Amygdala (tissue), 56 donors: ENCODE measurements around the gene ALKBH3.
A peak's percentile ranks its signal among the peaks of the same experiment; 100 is the strongest.

ENCODE experiments used
- DNase-seq, 56 donors: peaks; one replicate each; lab custom pipeline; 2025; lab: John Stamatoyannopoulos, UW

The ALKBH3 gene

DNA sequence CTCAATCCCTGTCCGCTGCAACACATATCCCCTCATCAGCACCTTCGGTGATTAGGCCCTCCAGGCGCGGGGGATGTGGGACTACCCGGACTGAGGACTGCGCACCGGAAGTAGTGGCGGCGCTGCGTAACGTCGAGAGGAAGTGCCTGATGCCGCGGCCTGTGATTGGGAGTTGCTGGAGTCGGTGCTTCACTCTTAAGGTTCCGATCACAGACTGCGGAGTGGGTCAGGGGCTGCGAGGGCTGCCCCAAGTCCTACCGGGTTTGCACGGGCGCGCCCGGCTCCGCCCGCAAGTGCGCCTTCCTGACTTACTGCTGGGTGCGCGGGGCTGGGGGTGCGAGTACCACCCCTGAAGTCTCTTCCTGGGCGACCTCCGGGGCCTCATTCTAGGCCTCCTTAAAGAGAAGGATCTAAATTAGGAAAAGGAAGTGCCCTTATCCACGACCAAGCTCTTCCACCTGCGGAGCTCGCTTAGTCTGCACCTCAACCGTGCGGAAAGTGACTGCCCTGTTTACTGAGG lies at the start of gene ALKBH3:
TSS of gene ALKBH3 (plus strand) at position 192 of the 520 bp plus-strand sequence. CDS start 1,822 bp downstream, outside the sequence.
- peak; percentile 55 to 94 (median 86) for DNase-seq

DNA sequence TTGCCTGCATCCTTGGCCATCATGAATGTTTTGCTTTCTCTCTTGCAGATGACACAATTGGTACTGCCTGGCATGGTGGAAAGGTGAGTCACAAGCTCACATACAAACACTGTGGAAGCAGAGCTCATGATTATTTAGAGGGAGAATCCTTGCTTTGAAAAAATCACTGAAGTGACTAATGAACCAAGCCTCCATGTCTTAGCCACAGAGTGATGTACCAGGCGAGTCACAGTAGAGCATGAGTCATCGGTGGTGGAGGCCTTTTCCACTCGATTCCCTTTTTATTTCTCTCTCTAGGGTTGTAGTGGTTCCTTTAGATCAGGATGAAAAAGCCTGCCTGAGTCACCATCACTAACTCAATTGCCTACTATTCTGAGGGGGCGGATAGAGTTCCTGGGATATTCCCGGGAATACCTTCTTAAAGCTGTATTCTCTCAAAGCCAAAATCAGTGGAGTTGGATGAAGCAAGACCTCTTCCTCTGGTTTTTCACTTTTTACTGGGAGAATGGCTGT lies 49.6 kb upstream of the ALKBH3 start:
- peak in 14 of 56 donors; percentile 0 to 51 (median 22) for DNase-seq

DNA sequence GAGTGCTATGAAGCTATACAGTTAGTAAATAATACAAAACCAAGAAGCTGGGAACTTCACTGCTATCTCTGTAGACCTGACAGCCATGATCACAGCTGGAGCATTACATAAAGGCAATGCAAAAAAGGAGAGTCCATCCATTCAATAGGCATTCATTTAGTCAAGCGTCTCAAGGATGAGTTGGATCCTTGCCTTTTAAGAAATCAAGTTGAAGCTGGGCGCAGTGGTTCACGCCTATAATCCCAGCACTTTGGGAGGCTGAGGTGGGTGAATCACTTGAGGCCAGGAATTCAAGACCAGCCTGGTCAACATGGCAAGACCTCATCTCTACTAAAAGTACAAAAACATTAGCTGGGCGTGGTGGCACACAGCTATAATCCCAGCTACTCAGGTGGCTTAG lies 48.1 kb upstream of the ALKBH3 start:
- DNase-seq = no peak

DNA sequence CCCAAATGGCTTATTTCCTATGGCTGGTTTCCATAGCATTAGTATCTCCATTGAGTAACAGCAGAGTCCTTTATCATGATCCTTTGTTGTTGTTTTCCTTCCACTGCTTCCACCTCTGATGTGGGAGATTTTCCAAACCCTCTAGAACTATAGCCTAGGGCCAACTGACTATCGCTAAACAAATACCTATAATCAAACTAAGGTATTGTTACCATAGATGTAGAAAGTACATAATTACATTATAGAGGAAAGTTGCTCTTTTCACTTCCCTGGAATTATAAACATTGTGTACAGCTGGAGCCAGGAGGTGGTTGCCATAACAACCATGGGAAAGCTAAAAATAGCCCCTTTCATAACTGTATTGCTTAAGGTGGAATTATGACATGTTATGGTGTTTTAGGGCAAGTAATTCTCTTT lies 47.0 kb upstream of the ALKBH3 start:
- DNase-seq = no peak

DNA sequence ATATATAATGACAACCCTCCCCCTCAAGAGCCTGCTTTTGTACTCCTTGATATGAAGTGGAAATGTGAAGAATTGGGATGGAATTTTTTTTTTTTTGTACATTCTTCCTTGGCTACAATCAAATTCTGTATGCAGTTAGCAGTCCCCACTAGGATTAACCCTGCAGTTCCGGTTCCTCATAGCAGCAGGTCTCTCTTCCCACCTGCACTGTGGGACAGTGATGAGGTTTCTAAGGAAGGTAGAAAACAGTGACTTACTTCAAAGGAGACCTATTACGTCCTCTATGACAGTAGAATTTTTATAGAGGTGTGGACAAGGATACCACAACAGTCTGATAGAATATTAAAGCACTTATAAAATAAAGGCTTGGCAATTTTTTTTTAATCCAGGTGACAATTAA lies 46.3 kb upstream of the ALKBH3 start:
- DNase-seq = no peak

DNA sequence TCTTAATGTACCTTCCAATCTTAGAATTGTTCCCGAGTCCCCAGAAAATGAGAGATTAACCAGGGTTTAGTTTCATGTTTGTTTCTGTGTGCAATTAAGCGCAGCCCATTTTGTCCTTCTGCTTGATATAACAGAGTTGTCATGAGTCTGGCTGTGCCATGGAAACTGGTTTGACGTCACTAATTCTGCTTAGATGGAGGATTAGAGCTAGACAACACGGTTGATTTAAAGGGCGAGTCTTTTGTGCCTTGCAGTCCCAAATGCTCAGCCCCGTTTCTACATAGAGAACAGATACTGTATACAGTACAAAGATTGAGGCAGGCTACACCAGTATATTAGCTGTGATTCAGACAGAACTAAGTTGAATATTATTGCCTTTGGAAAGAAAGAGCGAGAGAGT lies 45.5 kb upstream of the ALKBH3 start:
- peak in 4 of 56 donors; percentile 11 to 35 (median 18) for DNase-seq

DNA sequence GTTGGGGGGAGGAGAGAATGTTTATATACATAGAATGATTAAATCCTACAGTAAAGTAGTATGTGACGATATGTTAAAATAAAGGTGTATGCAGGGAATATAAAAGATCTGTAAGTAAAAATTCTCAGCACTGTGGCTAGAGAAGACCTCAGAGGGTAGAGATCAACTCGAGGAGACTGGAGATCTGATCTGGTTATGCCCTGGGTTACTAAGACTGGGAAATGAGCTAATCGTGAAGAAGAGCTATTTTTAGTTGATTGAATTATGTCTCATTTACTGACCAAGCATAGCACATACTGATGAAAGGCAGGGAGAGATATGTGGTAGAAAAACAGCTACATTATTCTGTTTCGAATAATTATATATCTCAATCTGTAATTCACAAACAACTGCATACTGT lies 42.8 kb upstream of the ALKBH3 start:
- DNase-seq = no peak

DNA sequence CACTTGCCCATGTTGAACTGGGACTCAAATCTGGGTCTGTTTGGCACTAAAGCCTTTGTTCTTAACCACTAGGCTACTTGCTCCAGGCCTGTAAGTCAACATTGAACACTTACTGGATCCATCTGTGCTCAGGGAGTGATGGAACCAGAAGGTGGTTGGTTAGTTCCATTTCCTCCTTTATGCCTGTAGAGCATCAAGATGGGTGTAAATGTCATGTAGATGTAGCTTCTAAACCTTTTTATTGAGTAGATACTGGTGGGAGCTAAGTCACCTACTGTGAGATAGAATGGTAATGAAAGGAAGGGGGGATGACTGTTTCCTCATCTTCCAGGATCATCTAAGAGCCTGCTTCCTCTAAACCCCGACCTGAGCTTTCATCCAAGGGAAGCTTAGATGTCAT lies 38.6 kb upstream of the ALKBH3 start:
- DNase-seq = no peak

DNA sequence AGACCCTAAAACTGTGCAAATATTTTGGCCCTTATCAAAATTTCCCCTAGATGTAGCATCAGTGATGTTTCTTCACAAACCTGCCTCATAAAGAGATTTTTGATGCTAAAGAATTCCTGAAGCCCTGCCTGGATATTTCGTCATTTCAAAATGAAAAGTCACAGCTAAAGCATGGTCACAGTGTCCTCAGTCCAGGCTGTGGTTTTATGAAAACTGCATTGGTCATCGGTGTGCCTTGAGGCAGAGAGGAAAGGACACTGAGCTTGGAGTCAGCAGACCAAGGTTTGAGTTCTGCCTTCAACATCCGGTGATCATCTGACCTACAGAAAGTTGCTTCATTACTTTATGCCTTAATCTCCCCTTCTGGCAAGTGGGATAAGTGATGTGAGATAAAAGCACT lies 34.8 kb upstream of the ALKBH3 start:
- no peak for DNase-seq

DNA sequence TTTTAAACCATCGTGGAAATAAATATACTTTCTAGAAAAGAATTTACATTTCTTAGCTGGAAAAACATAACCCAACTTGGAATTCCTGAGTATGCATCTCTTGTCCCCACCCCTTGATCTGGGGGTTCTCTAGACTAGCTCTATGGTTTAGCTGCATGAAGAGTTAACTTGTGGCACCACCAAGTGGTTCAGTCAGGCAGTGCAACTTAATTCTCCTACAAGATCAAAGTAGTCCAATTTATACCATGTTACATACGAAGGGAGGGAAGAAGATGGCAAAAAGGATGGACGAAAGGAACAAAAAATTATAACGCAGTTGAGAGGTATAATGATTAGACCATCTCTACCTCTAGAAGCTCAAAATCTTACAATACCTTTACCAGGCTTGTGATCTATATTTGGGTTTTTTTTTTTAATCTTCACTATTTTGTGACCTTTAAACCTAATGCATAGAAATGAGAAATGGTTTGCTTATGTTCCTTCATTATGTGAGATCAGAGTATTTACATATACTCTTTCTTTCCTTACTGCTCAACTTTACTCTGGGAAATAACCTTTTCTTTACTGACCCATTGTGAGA lies 28.5 kb upstream of the ALKBH3 start:
- DNase-seq = peak in 28 of 56 donors; percentile 2 to 84 (median 22)

DNA sequence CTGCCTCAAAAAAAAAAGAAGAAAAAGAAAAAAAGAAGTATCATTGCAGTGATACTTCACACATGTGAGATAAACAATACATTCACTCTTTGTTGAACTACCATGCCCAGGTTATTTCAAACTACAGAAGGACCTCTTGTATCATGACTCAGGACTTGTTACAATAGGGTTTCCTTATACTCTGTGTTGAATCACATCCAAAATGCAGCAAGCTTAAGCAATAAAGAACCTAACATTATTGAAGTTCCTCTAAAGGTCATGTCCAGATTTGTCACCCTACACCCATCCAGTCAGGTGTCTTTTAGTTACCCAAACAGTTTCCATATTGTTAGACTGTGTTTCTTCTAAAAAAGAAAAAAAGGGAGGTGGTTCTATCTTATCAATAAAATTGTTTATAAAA lies 26.9 kb upstream of the ALKBH3 start:
- DNase-seq = no peak

DNA sequence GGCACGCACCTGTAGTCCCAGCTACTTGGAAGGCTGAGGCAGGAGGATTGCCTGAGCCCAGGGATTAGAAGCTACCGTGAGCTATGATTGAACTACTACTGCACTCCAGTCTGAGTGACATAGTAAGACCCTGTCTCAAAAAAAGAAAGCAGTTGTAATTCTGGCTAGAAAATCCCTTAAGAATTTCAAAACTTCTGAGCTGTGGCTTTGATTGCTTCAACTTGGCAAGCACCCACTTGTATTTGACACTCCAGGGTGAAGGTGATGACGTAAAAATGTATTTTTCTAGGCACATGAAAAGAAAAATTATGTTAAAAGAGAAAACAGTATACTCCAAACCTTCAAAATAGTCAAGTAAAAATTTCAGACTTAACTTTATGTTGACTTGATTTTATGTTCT lies 23.6 kb upstream of the ALKBH3 start:
- no peak for DNase-seq

DNA sequence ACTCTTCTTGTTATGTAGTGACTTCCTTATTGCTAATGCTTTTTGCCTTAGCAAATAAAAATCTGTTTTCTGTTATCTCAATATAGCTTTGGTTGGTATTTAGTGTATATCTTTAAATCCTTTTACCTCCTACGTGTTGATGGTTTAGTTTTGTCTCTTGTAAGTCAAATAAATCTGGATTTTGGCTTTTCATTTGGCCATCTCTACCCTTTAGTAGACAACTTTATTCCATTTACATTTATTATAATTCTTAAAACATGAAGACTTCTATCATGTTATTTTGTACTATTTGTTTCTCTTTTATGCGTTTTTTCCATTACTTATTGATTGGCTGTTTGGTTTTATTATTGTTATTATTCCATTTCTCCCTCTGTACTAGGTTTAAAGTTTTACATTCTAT lies 19.5 kb upstream of the ALKBH3 start:
- DNase-seq = no peak

DNA sequence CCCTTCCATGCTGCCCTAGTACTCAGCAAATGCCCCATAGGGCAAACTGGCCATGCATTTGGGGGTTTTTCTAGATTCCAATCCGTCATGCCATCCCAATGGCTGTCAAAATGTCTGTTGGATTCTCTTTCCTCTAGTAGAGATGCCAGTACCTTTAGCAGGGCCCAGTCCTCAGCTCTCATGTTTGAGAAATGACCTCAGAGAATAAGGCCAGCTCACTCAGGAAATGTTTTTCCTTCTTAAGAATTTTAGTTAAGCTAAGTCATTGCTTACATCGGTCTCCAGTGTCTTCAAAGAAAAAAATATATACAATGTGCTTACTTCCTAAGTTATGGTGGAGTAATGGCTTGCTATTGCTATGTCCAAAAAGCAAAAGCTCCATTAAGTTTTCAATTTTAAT lies 14.1 kb upstream of the ALKBH3 start:
- no peak for DNase-seq

DNA sequence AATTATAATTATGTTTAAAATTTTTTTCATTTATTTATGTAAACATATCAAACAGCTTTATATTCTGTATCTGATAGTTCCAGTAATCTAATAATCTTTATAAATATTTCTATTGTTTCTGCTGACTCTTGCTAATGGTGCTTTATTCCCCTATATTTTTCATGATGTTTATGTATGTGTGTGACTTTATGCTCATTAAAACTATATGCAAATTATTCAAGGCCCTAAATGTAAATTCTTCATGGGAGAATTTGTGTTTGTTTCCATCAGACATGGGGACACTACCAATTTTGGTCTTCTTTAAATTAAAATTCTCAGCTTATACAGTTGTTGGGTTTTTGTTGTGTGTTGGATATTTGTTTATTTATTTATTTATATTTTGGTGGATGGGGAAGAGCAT lies 13.7 kb upstream of the ALKBH3 start:
- no peak for DNase-seq

DNA sequence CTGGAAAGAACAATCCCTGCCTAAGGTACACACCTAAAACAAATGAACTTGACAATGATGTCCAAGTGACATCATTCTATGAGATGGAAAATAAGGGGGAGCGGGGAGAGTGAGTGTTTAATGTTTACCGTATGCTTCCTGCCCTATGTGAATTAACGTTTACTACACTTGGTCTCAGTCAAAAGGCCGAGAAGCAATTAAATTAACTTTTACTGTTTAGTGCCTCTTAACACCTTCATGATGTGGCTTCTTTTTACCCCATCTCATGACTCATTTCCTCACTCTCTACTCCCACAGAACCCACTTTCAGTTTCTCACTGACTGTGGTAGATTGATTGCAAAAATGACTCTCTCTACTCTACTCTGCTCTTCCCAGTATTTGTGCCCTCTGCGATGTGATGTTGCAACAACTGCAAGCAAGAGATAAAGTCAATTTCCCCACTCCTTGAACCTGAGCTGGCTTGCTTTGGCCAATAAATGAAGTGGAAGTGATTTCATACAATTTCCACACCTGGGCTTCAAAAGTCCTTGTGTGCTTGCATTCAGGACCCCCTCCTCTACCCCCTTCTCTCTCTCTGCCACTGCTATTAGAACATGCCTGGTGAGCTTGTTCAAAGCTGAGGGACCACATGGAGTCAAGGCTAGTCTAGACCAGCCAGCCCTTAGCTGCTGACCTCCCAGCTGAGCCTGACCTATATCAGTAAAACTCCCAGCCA lies 11.6 kb upstream of the ALKBH3 start:
- peak in 1 of 56 donors; percentile 7 for DNase-seq

DNA sequence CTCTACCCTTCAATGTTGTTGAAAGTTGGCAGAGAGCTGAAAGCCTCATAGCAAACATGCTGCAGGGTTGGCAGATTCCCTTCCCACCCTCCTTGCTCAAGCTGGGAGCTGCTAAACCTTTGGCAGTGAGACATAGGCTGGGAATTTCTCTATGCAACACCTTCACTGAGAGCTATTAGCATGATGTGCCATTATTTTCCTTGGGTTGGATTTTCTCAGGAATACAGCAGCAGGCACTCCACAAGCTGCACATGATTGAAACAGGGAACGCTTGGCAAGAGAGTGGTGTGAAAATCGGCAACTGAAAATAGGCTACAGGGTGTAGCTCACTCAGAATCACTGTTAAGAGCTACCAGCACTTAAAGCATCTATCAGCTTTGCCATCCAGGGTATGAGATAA lies 9.6 kb upstream of the ALKBH3 start:
- DNase-seq = peak in 14 of 56 donors; percentile 1 to 64 (median 17)

DNA sequence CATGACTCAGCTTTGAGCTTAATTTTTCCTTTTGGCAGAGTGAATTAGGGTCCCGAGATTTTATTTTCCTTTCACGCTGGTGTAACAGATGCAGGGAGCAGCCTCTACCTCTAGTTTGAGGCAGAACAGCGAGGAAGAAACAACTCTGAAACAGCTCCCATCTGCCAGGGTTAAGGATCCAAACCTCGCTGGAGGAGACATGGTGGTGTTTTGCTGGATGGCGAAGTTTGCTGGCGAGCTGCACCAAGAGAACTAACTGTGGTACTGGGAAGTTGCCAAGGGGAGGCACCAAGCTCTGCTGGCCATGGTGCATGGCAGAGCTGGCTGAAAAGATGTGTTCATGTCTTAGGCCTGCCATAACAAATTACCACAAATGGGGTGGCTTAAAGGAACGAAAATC lies 7.6 kb upstream of the ALKBH3 start:
- DNase-seq = no peak

DNA sequence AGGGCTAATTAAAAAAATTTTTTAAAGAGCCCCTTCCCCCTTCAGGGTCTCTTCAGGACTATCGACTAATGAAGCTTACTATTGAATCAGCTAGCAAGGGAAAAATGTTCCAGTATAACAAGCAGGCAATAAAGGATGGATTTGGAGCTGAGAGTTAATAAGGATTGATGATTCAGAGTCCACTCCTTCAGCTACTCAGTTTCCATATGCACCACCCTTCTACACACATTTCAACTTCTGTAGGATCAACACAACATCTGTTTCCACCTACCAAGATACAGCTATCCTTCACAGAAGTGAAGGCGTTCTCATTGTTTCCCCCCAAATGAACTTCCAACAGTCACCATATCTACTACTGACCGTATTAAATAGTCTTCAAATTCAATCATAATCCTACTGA lies 6.6 kb upstream of the ALKBH3 start:
- no peak for DNase-seq

DNA sequence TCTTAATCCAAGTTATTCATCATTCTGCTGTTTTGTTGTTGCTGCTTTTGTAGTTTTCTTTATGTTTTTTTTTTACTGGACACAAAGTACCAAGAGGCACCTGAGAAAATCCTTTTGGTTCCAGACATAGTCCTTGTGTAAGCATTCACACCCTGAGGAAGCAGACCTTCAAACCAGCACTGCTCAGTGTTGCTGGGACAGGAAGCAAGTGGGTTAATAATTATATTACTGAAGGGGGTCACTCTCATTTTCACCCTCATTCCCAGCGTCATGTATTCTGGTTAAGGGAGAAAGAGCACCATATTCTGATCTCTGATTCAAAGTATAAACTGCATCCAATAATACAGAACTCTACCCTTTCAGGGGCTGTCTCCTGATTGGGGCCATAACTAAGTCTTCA lies 5.9 kb upstream of the ALKBH3 start:
- DNase-seq = no peak

DNA sequence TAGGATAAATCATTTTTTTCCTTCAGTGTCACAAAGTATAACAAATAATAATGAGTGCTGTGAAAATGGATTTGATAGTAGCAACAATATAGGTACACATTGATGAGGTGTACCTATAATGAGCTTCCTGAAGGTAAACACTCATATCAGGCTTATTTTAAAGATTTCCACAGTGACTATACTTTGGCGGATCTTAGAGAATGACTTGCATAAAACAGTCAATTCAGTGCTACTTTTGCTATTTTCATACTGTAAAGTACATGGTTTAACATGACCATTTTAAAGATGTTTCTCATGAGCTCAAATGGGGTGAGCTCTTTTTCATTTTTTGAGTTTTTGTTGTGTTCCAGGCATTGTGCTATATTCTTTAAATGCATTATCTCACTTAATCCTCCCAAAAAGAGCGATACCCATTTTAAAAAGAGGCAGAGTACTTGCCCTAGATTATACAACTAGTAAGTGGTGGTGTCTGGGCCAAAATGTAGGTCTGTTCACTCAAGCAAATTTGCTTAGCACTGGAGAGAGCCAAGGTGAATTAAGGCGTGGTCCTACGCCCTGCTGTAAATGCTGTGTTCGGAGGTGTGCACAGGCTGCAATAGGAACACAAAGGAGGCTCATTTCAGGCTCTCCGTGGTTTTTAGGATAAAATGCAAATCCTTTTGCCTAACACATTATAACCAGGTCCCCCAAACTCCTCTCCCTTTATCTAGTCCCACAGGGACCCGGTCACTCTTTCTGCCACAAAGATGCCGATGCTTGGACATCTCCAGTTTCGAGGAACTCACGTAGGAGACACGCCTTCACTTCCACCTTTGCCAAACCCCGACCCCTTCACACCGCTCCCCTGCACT lies 617 bp upstream of the ALKBH3 start:
- no peak for DNase-seq
